IMR-90 (cell line): ENCODE measurements around the gene ENKUR. TPM values are rescaled to one million over a fixed set of nuclear protein-coding genes. Genes with fewer than 3 reads are reported as not detected.

ENCODE experiments used
- ATAC-seq: fragments of 200-7000 bp; cut with Tn5 transposase; 2 replicates; pipeline ENCODE4 v1.9.1; 2020; ENCODE audit warnings: low read depth, mild to moderate bottlenecking, moderate library complexity
- BruUV-seq: library from RNA; stranded (reverse); fragments of 400-500 nt; replicated peaks from 2 replicates; lab custom pipeline; 2021; lab: Mats Ljungman, UMichigan
- CTCF ChIA-PET: fragments of 300-600 bp; formaldehyde crosslinking; extraction: SDS; loops from one replicate; lab custom pipeline; 2021; ENCODE audit warnings: antibody characterized with exemption; lab: Yijun Ruan, JAX
- POLR2A ChIA-PET: fragments of 300-600 bp; sonication (Branson Sonifier 250); formaldehyde crosslinking; loops from one replicate; lab custom pipeline; 2022; ENCODE audit warnings: antibody characterized with exemption; ENCODE audit not compliant: unreplicated experiment; lab: Charles Lee
- DNase-seq: peaks from one replicate; pipeline ENCODE4 v3.0.0; 2013
- H2AFZ ChIP-seq: replicated peaks from 2 replicates; pipeline ENCODE3; 2013; ENCODE audit warnings: low read length, mild to moderate bottlenecking; ENCODE audit not compliant: poor library complexity
- H2AK5ac ChIP-seq: 2 replicates; pipeline ENCODE4 v1.6.1; 2013; ENCODE audit warnings: low read depth, low read length, inconsistent platforms
- H2AK9ac ChIP-seq: replicated peaks from 2 replicates; pipeline ENCODE3; 2013; ENCODE audit warnings: mild to moderate bottlenecking, low read depth, low read length, moderate library complexity; ENCODE audit not compliant: poor library complexity
- H2BK120ac ChIP-seq: 2 replicates; pipeline ENCODE4 v1.6.1; 2013; ENCODE audit warnings: low read depth, low read length, inconsistent platforms
- H2BK15ac ChIP-seq: 3 replicates; pipeline ENCODE4 v1.6.1; 2013; ENCODE audit warnings: low read depth, low read length, inconsistent platforms
- H2BK20ac ChIP-seq: 2 replicates; pipeline ENCODE4 v1.6.1; 2013; ENCODE audit warnings: low read depth, mild to moderate bottlenecking, inconsistent platforms, low read length, moderate library complexity
- H2BK5ac ChIP-seq: 2 replicates; pipeline ENCODE4 v1.6.1; 2013; ENCODE audit warnings: mild to moderate bottlenecking, low read depth, low read length, inconsistent platforms; ENCODE audit not compliant: poor library complexity, severe bottlenecking
- H3K14ac ChIP-seq: replicated peaks from 2 replicates; pipeline ENCODE4 v1.6.1; 2013; ENCODE audit warnings: low read depth, low read length, inconsistent platforms
- H3K18ac ChIP-seq: 2 replicates; pipeline ENCODE4 v1.6.1; 2013; ENCODE audit warnings: low read depth, low read length, control low read depth
- H3K23ac ChIP-seq: 2 replicates; pipeline ENCODE4 v1.6.1; 2013; ENCODE audit warnings: low read depth, low read length, inconsistent platforms
- H3K27ac ChIP-seq: 2 replicates; pipeline ENCODE4 v1.5.1; 2013; ENCODE audit warnings: mild to moderate bottlenecking, control low read depth, low read length; ENCODE audit not compliant: insufficient read depth
- H3K27me3 ChIP-seq: 2 replicates; pipeline ENCODE4 v1.6.1; 2013; ENCODE audit warnings: low read length; ENCODE audit not compliant: control insufficient read depth, insufficient read depth
- H3K36me3 ChIP-seq: 2 replicates; pipeline ENCODE4 v1.6.1; 2013; ENCODE audit warnings: low read length, mixed read lengths; ENCODE audit not compliant: control insufficient read depth, insufficient read depth
- H3K4ac ChIP-seq: 2 replicates; pipeline ENCODE4 v1.6.1; 2013; ENCODE audit warnings: low read depth, low read length, inconsistent platforms
- H3K4me1 ChIP-seq: 2 replicates; pipeline ENCODE4 v1.6.1; 2013; ENCODE audit warnings: low read length, mixed read lengths; ENCODE audit not compliant: control insufficient read depth, insufficient read depth
- H3K4me2 ChIP-seq: 2 replicates; pipeline ENCODE4 v1.6.1; 2013; ENCODE audit warnings: low read depth, mild to moderate bottlenecking, control low read depth, low read length, moderate library complexity
- H3K4me3 ChIP-seq: 2 replicates; pipeline ENCODE4 v1.5.1; 2013; ENCODE audit warnings: low read depth, mild to moderate bottlenecking, control low read depth, low read length, moderate library complexity; ENCODE audit not compliant: insufficient read depth
- H3K56ac ChIP-seq: 2 replicates; pipeline ENCODE4 v1.6.1; 2013; ENCODE audit warnings: low read length, inconsistent platforms; ENCODE audit not compliant: insufficient read depth; ENCODE audit errors: extremely low read depth
- H3K79me1 ChIP-seq, 2 experiments: 2 replicates each; pipeline ENCODE4 v1.6.1; 2013; ENCODE audit warnings: low read length in 2 of 2, inconsistent platforms in 1 of 2, low read depth in 1 of 2
- H3K9ac ChIP-seq: 2 replicates; pipeline ENCODE4 v1.6.1; 2013; ENCODE audit warnings: low read depth, low read length, control low read depth
- H3K9me1 ChIP-seq: 2 replicates; pipeline ENCODE4 v1.6.1; 2013; ENCODE audit warnings: low read length, inconsistent platforms; ENCODE audit not compliant: insufficient read depth
- H3K9me3 ChIP-seq: 2 replicates; pipeline ENCODE4 v1.6.1; 2013; ENCODE audit warnings: low read length; ENCODE audit not compliant: control insufficient read depth, insufficient read depth
- H4K20me1 ChIP-seq: 2 replicates; pipeline ENCODE4 v1.6.1; 2013; ENCODE audit warnings: low read length, inconsistent platforms; ENCODE audit not compliant: insufficient read depth
- H4K5ac ChIP-seq: 2 replicates; pipeline ENCODE4 v1.6.1; 2013; ENCODE audit warnings: mild to moderate bottlenecking, low read depth, low read length, control low read depth
- H4K8ac ChIP-seq, 2 experiments: 2 replicates each; pipeline ENCODE4 v1.6.1; 2013; ENCODE audit warnings: low read depth in 2 of 2, low read length in 2 of 2, control low read depth in 1 of 2, inconsistent platforms in 1 of 2
- H4K91ac ChIP-seq: 2 replicates; pipeline ENCODE4 v1.6.1; 2013; ENCODE audit warnings: low read depth, low read length, inconsistent platforms; ENCODE audit not compliant: insufficient read depth
- CEBPB ChIP-seq: IDR thresholded peaks from 2 replicates; pipeline ENCODE4 v1.6.1; 2012; ENCODE audit warnings: low read depth, low read length, improper control_type of control experiment
- MXI1 ChIP-seq: IDR thresholded peaks from 2 replicates; pipeline ENCODE4 v1.6.1; 2012; ENCODE audit warnings: low read depth, mild to moderate bottlenecking, low read length, moderate library complexity, borderline replicate concordance
- NFE2L2 ChIP-seq: fragments of 150-350 bp; IDR thresholded peaks from 2 replicates; pipeline ENCODE4 v1.6.1; 2016; ENCODE audit warnings: low read depth, mild to moderate bottlenecking, low read length
- RAD21 ChIP-seq: IDR thresholded peaks from 2 replicates; pipeline ENCODE4 v1.6.1; 2012; ENCODE audit warnings: low read length, improper control_type of control experiment
- WGBS, 2 experiments: methylation state at CpG; one replicate each; pipeline versions ENCODE4 v1.1.5 to v1.1.7; 2013; ENCODE audit warnings: missing lambda C conversion rate in 2 of 2; ENCODE audit not compliant: insufficient read length in 1 of 2; ENCODE audit errors: extremely low coverage in 2 of 2; 5-methylcytosine and 5-hydroxymethylcytosine counted together
- dilution Hi-C: fragments of 300-500 bp; cut with HindIII; formaldehyde crosslinking; loops from one replicate; pipeline ENCODE4 v1.14.3; 2018; ENCODE audit warnings: low sequenced_read_pairs; ENCODE audit not compliant: unreplicated experiment
- in situ Hi-C: fragments of 300-500 bp; cut with MboI; formaldehyde crosslinking; loops from 3 replicates; pipeline ENCODE4 v1.14.3; 2019; ENCODE audit warnings: low sequenced_read_pairs, inconsistent platforms, mixed read lengths
- intact Hi-C: fragments of 100-400 bp; cut with micrococcal nuclease; formaldehyde crosslinking; loops from 2 replicates; pipeline ENCODE4 v1.10.0; 2022
- polyA plus RNA-seq, 3 experiments: library from polyadenylated mRNA; depleted of rRNA; stranded (reverse); fragments of >200 nt; gene quantifications; 2 replicates each; pipeline ENCODE4 v1.2.3, GENCODE V29; 2012; ENCODE audit warnings: low replicate concordance in 1 of 3
- total RNA-seq: library from RNA; depleted of rRNA; stranded (reverse); fragments of >200 nt; gene quantifications from 2 replicates; pipeline ENCODE4 v1.2.3, GENCODE V29; 2012

Gene ENKUR
- total and polyA plus RNA-seq, 2 of the 4 experiments (the other 2 are of a cell fraction) = not detected

DNA sequence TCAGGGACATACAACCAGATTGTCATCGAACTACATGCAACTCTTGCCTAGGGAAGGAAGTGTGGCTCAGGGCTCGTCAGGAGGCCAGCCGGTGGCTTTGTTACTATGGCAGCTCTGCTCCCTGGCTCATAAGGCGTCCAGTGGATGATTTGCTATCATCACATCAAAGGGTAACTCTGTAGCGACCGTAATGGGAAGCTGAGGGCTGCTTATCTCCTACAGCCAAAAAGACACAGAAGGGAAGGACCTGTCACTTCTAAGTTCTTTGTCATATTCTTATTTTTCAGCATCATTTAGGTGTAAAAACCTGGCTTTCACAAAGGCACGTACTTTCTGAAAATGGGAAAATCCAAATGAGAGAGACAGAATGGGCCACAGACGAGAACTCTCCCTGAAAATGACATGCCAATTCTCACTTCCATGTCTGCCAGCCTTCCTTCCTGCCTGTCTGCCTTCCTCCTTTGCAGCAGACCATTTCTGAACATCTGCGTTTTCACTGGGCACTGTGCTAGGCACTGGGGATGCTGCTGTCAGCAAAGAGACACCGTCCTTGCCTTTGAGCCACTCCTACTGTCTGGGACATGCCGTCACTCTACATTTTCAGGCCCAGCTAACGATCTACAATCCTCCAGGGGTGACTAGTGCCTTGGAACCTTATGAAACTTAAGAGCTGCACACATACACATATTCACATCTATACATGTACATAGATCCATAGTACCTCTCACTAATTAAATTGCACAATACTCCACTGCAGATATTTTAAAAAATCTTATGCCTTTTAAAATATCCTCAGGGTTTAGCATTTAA, 26.9 kb downstream of the ENKUR start:
- Histone ChIP-seq H4K8ac (no peak overlapping the region), H3K27me3 (no peaks in the 10 kb centered on the region), H3K4ac (peak overlapping the region; percentile 30; the same call in 1 of the 2 replicates), H3K4me2 (no peak overlapping the region), H4K5ac (no peak overlapping the region), H3K14ac (0 out of 2 replicates have a peak overlapping the region, but pooled peaks have one; percentile 19), H2BK20ac (peak overlapping the region; percentile 20; the same call in 1 of the 2 replicates), H2BK120ac (no peak overlapping the region), H3K4me1 (no peaks in the 10 kb centered on the region), H2AFZ (peak overlapping the region; percentile 47), H2BK5ac (no peak overlapping the region), H3K79me1 (no peaks in the 10 kb centered on the region), H3K4me3 (no peak overlapping the region), H3K18ac (no peak overlapping the region), H3K23ac (no peak overlapping the region), H3K9ac (no peak overlapping the region), H3K56ac (no peak overlapping the region), H2BK15ac (no peak overlapping the region), H2AK5ac (peak overlapping the region; percentile 78; the same call in 1 of the 2 replicates), H3K36me3 (no peaks in the 10 kb centered on the region), H4K91ac (no peak overlapping the region), H3K9me3 (peaks cover 2% of the 10 kb centered on the region; the same call in 1 of the 2 replicates), H3K27ac (no peak overlapping the region), H4K20me1 (no peaks in the 10 kb centered on the region), H2AK9ac (no peak overlapping the region), H3K9me1 (peaks cover 3% of the 10 kb centered on the region; the same call in 1 of the 2 replicates)
- TF ChIP-seq CEBPB = 0 out of 2 replicates have a peak, but pooled peaks have one; percentile 18
- no peak for TF ChIP-seq RAD21
- no peak for TF ChIP-seq NFE2L2
- no peak for TF ChIP-seq MXI1
- DNase-seq (no peak), ATAC-seq (no peak)
- POLR2A ChIA-PET = no interaction called here
- no TSS peak for BruUV-seq
- in situ Hi-C loops (loop anchor here (10.0 kb wide), 1 partner anchor 354 kb away; no protein-coding TSS in a partner anchor), intact Hi-C loops (loop anchor here (2.0 kb wide), 1 partner anchor 264 kb away; no protein-coding TSS in a partner anchor), dilution Hi-C loops (no loop called here)
- CTCF ChIA-PET = interaction anchor here (1.0 to 1.4 kb wide), 2 partner anchors 50 to 92 kb away, joined by 3 to 5 read pairs; no protein-coding TSS in a partner anchor
- WGBS, 2 experiments = 73% methylated on average over 3 of the region's 12 CpGs; no CpG with 5 or more reads in 1 of the 2 experiments
